SK-N-SH treated with all-trans-retinoic acid at 6 μM for 48 hours (cell line): Measurements from ENCODE around the gene PLCB1.

Experiments
- ATAC-seq: fragments of 200-7000 bp; cut with Tn5 transposase; 3 replicates; pipeline ENCODE4 v1.9.1; 2020; ENCODE audit warnings: mild to moderate bottlenecking, moderate library complexity
- ARNTL ChIP-seq: fragments of 450-650 bp; formaldehyde crosslinking; IDR thresholded peaks from 2 replicates; pipeline ENCODE4 v1.5.0; 2020; ENCODE audit warnings: low read depth, mild to moderate bottlenecking, moderate library complexity, borderline replicate concordance
- BACH2 ChIP-seq: fragments of 250-450 bp; sonication (Bioruptor Pico); IDR thresholded peaks from 2 replicates; pipeline ENCODE4 v1.9.0; 2021; ENCODE audit warnings: mild to moderate bottlenecking, borderline replicate concordance
- GLIS3 ChIP-seq: fragments of 250-450 bp; sonication (Bioruptor Pico); IDR thresholded peaks from 2 replicates; pipeline ENCODE4 v1.5.0; 2020; ENCODE audit warnings: mild to moderate bottlenecking, moderate library complexity
- ISL1 ChIP-seq: fragments of 250-450 bp; sonication (Bioruptor Pico); IDR thresholded peaks from 2 replicates; pipeline ENCODE4 v2.1.2; 2022; ENCODE audit warnings: mild to moderate bottlenecking, moderate library complexity
- RARB ChIP-seq: fragments of 250-450 bp; sonication (Bioruptor Pico); IDR thresholded peaks from 2 replicates; pipeline ENCODE4 v1.8.0; 2021; ENCODE audit warnings: mild to moderate bottlenecking, moderate library complexity
- SNAI2 ChIP-seq: fragments of 250-450 bp; sonication (Bioruptor Pico); IDR thresholded peaks from 2 replicates; pipeline ENCODE4 v1.5.0; 2020; ENCODE audit warnings: mild to moderate bottlenecking, moderate library complexity
- TCF4 ChIP-seq: fragments of 250-450 bp; sonication (Bioruptor Pico); IDR thresholded peaks from 2 replicates; pipeline ENCODE4 v1.8.0; 2021; ENCODE audit warnings: mild to moderate bottlenecking, moderate library complexity, borderline replicate concordance
- TOX ChIP-seq: fragments of 250-450 bp; sonication (Bioruptor Pico); IDR thresholded peaks from 2 replicates; pipeline ENCODE4 v1.8.0; 2021; ENCODE audit warnings: mild to moderate bottlenecking, moderate library complexity, borderline replicate concordance
- ZFP3 ChIP-seq: fragments of 250-450 bp; sonication (Bioruptor Pico); IDR thresholded peaks from 2 replicates; pipeline ENCODE4 v1.5.0; 2020; ENCODE audit warnings: mild to moderate bottlenecking, moderate library complexity
- ZFP30 ChIP-seq: fragments of 450-650 bp; formaldehyde crosslinking; IDR thresholded peaks from 2 replicates; pipeline ENCODE4 v1.5.0; 2022; ENCODE audit warnings: mild to moderate bottlenecking, moderate library complexity
- ZNF565 ChIP-seq: fragments of 450-650 bp; formaldehyde crosslinking; conservative IDR thresholded peaks from 2 replicates; pipeline ENCODE4 v1.5.0; 2020; ENCODE audit warnings: low read depth, mild to moderate bottlenecking, moderate library complexity
- ZNF70 ChIP-seq: fragments of 450-650 bp; formaldehyde crosslinking; IDR thresholded peaks from 2 replicates; pipeline ENCODE4 v1.5.0; 2020; ENCODE audit warnings: mild to moderate bottlenecking, moderate library complexity
- TF ChIP-seq, protein P1 (sequence below): fragments of 250-450 bp; sonication (Bioruptor Pico); IDR thresholded peaks from 2 replicates; pipeline ENCODE4 v1.5.1; 2020; ENCODE audit warnings: low read depth, mild to moderate bottlenecking, moderate library complexity
- TF ChIP-seq, protein P2 (sequence below): fragments of 250-450 bp; sonication (Bioruptor Pico); IDR thresholded peaks from 2 replicates; pipeline ENCODE4 v1.8.0; 2021; ENCODE audit warnings: low read depth, mild to moderate bottlenecking, moderate library complexity, borderline replicate concordance
- TF ChIP-seq, protein P3 (sequence below): fragments of 250-450 bp; sonication (Bioruptor Pico); IDR thresholded peaks from 2 replicates; pipeline ENCODE4 v1.5.0; 2020; ENCODE audit warnings: mild to moderate bottlenecking, moderate library complexity

Gene PLCB1

DNA sequence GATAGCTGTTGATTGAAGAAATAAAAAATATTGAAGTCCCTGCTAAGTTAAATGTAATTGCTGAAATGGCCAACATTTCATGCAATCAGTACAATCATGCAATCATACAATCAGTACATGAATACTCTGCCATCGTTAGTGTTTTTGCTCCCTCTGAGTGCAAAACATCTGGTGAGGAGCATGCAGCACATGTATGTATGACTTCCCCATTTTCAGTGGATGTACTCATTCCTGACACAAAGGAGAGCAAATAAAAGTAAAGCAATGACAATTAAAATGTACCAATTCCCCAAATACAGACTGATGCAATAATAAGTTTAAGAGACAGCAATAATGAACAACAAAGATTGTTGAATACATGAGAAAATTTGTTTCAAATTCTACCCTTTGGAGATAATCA, 140.7 kb downstream of the PLCB1 start (continued):
- TF ChIP-seq, protein P1, sequence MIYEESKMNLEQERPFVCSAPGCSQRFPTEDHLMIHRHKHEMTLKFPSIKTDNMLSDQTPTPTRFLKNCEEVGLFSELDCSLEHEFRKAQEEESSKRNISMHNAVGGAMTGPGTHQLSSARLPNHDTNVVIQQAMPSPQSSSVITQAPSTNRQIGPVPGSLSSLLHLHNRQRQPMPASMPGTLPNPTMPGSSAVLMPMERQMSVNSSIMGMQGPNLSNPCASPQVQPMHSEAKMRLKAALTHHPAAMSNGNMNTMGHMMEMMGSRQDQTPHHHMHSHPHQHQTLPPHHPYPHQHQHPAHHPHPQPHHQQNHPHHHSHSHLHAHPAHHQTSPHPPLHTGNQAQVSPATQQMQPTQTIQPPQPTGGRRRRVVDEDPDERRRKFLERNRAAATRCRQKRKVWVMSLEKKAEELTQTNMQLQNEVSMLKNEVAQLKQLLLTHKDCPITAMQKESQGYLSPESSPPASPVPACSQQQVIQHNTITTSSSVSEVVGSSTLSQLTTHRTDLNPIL (CRISPR knock-in tag), result no peak

DNA sequence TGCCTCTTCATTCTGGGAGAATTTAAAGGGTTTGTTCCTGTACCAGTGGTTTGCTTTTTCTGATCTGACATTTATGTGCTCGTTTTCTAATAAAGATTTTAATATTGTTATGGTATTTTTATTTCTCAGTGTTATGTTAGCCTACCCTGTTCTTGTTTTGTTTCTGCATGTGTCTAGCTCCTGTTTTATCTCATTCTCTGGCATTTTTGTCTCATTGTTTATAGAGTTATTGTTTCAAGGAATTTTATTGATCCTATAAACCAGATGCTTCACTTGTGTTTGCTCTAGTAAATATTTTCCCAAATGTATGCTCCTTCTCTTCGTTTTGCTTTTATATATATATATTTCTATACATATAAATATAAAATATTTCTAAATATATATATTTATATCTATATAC, 152.8 kb downstream of the PLCB1 start:
- no peak for ATAC-seq
- TF ChIP-seq BACH2 (CRISPR knock-in tag) (no peak), RARB (CRISPR knock-in tag) (no peak), ISL1 (CRISPR knock-in tag) (no peak), TCF4 (no peak), GLIS3 (no peak), ARNTL (no peak), ZNF565 (CRISPR knock-in tag) (no peak), ZFP3 (CRISPR knock-in tag) (no peak), ZFP30 (CRISPR knock-in tag) (no peak)
- TF ChIP-seq, protein P2, sequence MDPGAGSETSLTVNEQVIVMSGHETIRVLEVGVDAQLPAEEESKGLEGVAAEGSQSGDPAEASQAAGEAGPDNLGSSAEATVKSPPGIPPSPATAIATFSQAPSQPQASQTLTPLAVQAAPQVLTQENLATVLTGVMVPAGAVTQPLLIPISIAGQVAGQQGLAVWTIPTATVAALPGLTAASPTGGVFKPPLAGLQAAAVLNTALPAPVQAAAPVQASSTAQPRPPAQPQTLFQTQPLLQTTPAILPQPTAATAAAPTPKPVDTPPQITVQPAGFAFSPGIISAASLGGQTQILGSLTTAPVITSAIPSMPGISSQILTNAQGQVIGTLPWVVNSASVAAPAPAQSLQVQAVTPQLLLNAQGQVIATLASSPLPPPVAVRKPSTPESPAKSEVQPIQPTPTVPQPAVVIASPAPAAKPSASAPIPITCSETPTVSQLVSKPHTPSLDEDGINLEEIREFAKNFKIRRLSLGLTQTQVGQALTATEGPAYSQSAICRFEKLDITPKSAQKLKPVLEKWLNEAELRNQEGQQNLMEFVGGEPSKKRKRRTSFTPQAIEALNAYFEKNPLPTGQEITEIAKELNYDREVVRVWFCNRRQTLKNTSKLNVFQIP (CRISPR knock-in tag), result no peak
- TF ChIP-seq, protein P1 (CRISPR knock-in tag), result no peak
- TF ChIP-seq, all 23 proteins: peak for 0

DNA sequence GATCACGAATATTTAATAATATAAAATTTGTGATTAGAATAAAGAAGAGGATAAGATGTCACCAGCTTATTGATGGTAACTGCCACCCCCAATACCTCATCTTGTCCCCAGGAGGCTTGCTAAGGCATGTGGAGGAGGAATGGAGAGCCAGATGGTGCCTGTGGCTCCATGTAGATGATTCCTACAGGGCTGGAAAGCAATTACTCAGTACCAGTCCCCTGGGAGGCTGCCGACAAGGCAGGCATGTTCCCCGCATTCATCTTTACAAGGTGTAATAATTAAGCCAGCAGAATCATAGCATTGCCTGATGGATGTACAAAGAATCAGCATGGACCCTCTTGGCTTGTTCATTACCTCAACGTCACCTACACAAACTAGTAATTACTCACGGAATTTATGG, 155.3 kb downstream of the PLCB1 start:
- ATAC-seq, result no peak
- TF ChIP-seq ISL1 (CRISPR knock-in tag), result no peak
- no peak for TF ChIP-seq ZFP30 (CRISPR knock-in tag)
- TF ChIP-seq, protein P2 (CRISPR knock-in tag), result no peak
- no peak for TF ChIP-seq TOX (CRISPR knock-in tag)
- no peak for TF ChIP-seq SNAI2 (CRISPR knock-in tag)
- TF ChIP-seq ZNF70, result no peak
- no peak for TF ChIP-seq ZNF565 (CRISPR knock-in tag)
- TF ChIP-seq RARB (CRISPR knock-in tag), result no peak
- TF ChIP-seq, protein P1 (CRISPR knock-in tag), result no peak
- TF ChIP-seq, protein P3, sequence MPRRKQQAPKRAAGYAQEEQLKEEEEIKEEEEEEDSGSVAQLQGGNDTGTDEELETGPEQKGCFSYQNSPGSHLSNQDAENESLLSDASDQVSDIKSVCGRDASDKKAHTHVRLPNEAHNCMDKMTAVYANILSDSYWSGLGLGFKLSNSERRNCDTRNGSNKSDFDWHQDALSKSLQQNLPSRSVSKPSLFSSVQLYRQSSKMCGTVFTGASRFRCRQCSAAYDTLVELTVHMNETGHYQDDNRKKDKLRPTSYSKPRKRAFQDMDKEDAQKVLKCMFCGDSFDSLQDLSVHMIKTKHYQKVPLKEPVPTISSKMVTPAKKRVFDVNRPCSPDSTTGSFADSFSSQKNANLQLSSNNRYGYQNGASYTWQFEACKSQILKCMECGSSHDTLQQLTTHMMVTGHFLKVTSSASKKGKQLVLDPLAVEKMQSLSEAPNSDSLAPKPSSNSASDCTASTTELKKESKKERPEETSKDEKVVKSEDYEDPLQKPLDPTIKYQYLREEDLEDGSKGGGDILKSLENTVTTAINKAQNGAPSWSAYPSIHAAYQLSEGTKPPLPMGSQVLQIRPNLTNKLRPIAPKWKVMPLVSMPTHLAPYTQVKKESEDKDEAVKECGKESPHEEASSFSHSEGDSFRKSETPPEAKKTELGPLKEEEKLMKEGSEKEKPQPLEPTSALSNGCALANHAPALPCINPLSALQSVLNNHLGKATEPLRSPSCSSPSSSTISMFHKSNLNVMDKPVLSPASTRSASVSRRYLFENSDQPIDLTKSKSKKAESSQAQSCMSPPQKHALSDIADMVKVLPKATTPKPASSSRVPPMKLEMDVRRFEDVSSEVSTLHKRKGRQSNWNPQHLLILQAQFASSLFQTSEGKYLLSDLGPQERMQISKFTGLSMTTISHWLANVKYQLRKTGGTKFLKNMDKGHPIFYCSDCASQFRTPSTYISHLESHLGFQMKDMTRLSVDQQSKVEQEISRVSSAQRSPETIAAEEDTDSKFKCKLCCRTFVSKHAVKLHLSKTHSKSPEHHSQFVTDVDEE (CRISPR knock-in tag), result no peak

DNA sequence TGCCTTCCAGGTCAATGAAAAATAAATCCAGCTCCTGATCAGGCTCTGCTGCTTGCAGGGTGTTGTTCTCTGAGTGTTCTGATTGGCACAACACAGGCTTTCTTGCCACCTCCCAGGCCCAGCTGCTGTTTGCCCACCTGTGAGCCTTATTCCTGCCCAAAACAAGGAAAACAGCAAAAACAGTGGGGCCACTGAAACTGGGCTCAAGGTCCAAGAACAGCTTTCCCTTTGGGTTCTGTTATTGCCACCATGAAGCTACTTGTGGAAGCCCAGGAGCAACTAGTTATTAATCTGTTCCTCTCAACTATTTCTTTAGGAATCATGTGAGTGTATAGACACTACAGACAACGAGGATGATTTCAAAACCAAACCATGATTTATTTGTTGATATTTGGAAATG, 159.1 kb downstream of the PLCB1 start:
- no peak for ATAC-seq
- TF ChIP-seq, protein P1 (CRISPR knock-in tag), result no peak
- no peak for TF ChIP-seq ZFP3 (CRISPR knock-in tag)
- TF ChIP-seq ZFP30 (CRISPR knock-in tag), result no peak
- TF ChIP-seq ISL1 (CRISPR knock-in tag), result no peak
- no peak for TF ChIP-seq ZNF565 (CRISPR knock-in tag)
- no peak for TF ChIP-seq TOX (CRISPR knock-in tag)
- TF ChIP-seq, all 23 proteins: peak for 0
